GM21825 (cell line): ENCODE results near the gene CCDC87.
A peak's percentile ranks its signal among the peaks of the same experiment; 100 is the strongest.
"Not testable (repeated sequence)": the region's sequence is repeated elsewhere in the genome, so short reads cannot be mapped to it uniquely, and the experiment has no call there.

Experiments used
- ATAC-seq: cut with Tn5 transposase; IDR thresholded peaks from one replicate; pipeline ENCODE4 v1.9.1; 2021; ENCODE audit warnings: mild to moderate bottlenecking, moderate library complexity; ENCODE audit not compliant: unreplicated experiment

Gene CCDC87

GRCh38 chr11:66559142-66559865 is 33.6 kb downstream of the CCDC87 start:
- no peak for ATAC-seq

DNA sequence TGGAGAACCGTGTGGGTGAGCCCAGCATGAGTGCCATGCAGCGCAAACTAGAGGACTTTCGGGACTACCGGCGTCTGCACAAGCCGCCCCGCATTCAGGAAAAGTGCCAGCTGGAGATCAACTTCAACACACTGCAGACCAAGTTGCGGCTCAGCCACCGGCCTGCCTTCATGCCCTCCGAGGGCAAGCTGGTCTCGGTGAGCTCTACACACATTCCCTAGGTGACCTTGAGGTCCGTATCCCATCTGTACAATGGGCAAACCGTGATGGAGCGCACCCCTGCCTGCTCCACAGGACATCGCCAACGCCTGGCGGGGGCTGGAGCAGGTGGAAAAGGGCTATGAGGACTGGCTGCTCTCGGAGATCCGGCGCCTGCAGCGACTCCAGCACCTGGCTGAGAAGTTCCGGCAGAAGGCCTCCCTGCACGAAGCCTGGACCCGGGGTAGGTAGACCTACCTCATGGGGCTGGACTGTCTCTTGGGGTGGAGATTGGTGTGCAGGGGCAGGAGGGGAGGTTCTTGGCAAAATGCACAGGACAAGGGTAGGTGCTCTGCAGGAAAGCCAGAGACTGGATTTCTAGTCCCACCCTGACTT is 35.0 kb downstream of the CCDC87 start:
- ATAC-seq, result no peak

GRCh38 chr11:66556086-66556485 is 36.8 kb downstream of the CCDC87 start:
- ATAC-seq, result no peak

GRCh38 chr11:66555416-66555815 is 37.4 kb downstream of the CCDC87 start:
- no peak for ATAC-seq

DNA sequence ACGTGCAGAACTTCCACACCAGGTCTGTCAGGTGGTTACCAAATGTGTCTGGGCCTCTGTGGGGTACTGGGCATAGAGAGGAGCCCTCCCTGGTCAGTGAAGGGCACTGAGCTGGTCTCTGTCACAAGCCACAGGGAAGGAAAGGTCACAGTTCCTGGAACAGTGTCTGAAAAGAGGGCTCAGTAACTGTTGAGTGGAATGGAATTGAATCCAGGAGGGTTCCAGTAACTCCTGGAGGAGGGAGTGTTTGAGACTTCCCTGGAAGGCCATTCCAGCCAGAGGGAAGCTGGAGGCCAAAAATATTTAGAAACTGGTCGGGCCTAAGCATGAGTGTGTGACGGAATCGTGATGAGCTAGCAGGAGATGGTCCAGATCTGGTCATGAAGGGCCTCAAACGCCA is 38.3 kb downstream of the CCDC87 start:
- ATAC-seq, result no peak

DNA sequence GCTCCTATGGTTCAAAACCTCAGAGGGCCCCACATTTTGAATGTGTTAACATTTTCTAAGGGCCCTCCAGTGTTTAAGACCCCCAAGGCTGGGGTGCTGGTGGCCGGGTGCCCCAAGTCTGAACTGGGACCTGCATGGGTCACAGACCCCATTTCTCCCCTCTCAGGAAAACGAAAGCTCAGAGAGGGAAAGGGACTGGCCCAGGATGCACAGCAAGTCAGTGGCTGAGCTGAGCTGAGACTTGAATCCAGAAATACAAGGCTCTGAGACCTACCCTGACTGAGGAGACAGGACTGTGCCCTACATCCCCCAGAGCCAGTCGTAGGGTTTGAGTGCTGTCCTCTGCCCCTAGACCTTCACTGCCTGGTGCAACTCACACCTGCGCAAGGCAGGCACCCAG is 42.0 kb downstream of the CCDC87 start:
- ATAC-seq, result no peak

GRCh38 chr11:66549696-66550095 is 43.2 kb downstream of the CCDC87 start:
- ATAC-seq, result no peak

DNA sequence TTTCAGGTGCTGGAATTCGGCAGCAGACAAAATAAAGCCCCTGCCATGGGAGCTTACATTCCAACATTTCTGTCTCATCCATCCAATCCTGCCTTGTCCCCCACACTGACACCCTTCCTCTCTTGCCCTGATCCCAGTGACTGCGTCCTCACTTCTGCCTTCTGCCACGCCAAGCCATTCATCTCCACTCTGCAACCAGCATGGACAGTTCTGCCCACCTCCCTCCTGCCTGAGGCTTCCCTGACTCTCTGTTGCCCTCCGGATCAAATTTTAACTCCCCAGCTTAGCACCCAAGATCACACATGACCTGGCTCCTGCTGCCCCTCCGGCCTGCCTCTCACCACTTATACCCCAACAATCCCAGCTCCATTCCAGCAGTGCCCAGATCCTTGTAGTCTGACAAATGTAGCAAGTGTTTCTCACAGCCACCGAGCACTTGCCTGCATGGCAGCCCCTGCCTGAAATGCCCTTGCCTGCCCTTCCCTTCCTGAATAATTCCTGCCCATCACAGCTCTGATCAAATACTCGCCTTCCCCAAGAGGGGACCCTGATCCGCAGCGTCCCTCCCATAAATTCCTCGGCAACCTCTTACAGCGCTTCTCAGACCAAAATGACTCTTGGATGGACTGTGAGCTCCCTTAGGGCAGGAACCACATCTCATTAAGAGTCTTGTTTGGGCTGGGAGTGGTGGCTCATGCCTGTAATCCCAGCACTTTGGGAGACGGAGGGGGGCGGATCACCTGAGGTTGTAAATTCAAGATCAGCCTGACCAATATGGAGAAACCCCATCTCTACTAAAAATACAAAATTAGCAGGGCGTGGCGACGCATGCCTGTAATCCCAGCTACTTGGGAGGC is 43.9 kb downstream of the CCDC87 start:
- ATAC-seq, result no peak

GRCh38 chr11:66548041-66548440 is 44.8 kb downstream of the CCDC87 start:
- no peak for ATAC-seq

DNA sequence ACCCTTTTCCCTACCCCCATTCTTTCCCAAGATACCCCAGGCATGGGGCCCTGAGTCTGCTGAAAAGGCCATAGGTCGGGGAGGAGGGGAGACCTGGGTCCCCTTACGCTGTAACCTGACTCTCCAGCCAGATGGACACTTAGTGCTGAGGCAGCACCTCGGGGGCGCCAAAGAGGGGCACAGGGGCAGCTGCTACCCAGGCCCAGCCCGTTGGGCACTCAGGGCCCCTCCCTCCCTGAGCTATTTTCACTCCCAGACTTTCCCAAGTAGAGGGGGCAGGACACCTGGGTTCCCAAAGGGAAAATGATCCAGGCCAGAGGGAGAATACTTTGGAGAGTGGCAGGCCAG is 45.2 kb downstream of the CCDC87 start:
- no peak for ATAC-seq

DNA sequence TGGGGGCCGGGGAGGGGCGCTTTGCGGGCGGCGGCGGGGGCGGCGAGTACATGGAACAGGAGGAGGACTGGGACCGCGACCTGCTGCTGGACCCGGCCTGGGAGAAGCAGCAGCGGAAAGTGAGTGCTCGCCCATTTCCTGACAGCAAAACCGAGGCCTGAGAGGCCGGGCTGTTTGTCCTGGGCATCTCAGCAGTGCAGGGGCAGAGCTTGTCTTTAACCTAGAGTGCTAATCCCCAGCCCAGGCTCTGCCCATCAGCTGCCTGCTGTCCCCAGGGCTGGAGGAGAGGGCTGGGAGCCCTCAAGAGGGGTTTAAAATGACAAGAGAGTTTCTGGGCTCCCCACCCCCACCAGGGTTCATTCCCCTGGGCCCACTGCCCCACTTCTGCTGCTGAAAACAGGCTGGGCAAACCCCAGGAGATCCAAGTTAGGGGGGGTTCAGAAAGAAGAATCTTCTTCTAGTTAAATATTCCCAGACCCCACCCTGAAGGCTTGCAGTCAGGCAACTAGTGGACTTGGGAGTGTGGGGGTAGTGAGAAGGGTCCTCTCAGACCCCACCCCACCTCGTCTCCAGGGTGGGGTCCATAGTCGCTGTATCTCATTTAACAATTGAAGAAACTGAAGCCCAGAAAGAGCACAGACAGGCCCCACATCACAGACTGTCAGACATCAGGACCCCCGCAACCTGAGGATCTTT is 45.7 kb downstream of the CCDC87 start:
- ATAC-seq, result no peak

- ATAC-seq, result no peak
Measured at GRCh38 chr11:66546368-66546965, 46.4 kb downstream of the CCDC87 start, which contains the start of gene ACTN3. Gene ACTN3, plus strand, starts transcription at chr11:66546903. Its CDS starts 35 bp downstream, at chr11:66546938.

GRCh38 chr11:66545701-66546367 is 47.0 kb downstream of the CCDC87 start, which contains the start of gene ZDHHC24:
Gene ZDHHC24, minus strand, starts transcription at chr11:66546048. Its CDS starts 45 bp downstream, at chr11:66546003.
- peak; percentile 74 for ATAC-seq

- ATAC-seq, result not testable (repeated sequence)
Measured at GRCh38 chr11:66544952-66545351, 47.9 kb downstream of the CCDC87 start.

- no peak for ATAC-seq
Measured at GRCh38 chr11:66543263-66544107, 49.4 kb downstream of the CCDC87 start.

DNA sequence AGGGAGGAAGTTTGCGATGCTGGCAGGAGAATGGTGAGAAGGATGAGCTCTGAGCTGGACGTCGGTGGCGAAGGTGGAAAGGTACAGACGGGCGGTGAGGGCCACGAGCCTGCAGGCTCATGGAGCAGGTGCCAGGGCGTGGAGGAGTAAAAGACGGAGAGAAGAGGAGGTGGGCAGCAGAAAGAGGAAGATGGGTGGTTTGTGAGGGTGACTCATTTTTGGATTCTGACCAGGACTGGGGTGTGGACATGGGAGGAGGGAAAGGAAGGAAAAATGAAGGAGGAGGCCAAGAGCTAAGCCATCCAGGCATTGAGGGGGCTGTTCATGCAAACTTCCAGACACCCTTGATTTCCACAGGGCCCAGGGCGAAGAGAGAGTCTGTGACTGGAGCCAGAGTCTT is 50.5 kb downstream of the CCDC87 start:
- no peak for ATAC-seq

DNA sequence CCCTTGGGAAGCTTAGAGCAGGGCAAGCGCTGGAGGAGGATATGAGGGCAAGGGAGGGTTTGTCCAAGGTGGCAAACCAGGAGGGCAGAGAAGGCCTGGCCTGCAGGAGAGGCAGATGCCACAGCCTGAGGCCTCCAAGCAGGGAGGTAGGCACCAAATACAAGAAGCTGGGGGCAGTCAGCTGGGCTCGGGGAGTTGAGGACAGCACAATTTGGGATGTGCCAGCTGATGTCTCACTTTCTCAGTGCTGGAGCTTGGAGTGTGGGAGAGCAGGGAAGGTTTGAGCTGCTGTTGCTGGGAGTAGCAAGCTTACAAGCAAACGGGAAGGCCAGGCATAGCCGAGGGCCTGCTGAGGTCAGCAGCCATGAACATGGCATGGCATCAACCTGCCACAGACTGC is 51.0 kb downstream of the CCDC87 start:
- ATAC-seq, result no peak

- not testable (repeated sequence) for ATAC-seq
Measured at GRCh38 chr11:66540598-66540997, 52.3 kb downstream of the CCDC87 start.
